A549 (cell line): ENCODE data around the gene ZNF506. TPM values are rescaled to one million over a fixed set of nuclear protein-coding genes. Genes with fewer than 3 reads are reported as not detected.

Experiments used
- ATAC-seq, 2 experiments: fragments of 200-7000 bp in 1 of 2; fragments of >200 bp in 1 of 2; cut with Nextera tagmentation in 1 of 2; cut with Tn5 transposase in 1 of 2; 3 replicates each; pipeline versions ENCODE4 v1.8.0 to v1.9.1; 2018 to 2020; ENCODE audit warnings: mild to moderate bottlenecking in 1 of 2, moderate library complexity in 1 of 2
- CTCF ChIA-PET: fragments of 300-600 bp; sonication (Branson Sonifier 250); formaldehyde crosslinking; extraction: SDS; loops from one replicate; lab custom pipeline; 2021; ENCODE audit warnings: antibody characterized with exemption, inconsistent platforms; lab: Yijun Ruan, JAX
- POLR2A ChIA-PET: fragments of 350-600 bp; formaldehyde crosslinking; extraction: SDS; loops from one replicate; lab custom pipeline; 2021; ENCODE audit warnings: antibody characterized with exemption, inconsistent platforms; lab: Yijun Ruan, JAX
- DNase-seq, 2 experiments: peaks; one replicate each; pipeline versions ENCODE4 v3.0.0 to v3.0.0-alpha.2; 2011 to 2016; ENCODE audit warnings: low read depth in 1 of 2, low spot score in 1 of 2
- FAIRE-seq: peaks from 2 replicates; lab custom pipeline; 2011; peaks lifted over from hg19 to GRCh38; lab: Jason Lieb, UNC
- H3K27ac ChIP-seq, 2 experiments: fragments of >200 bp; sonication (Bioruptor Twin); formaldehyde crosslinking; 3 replicates each; pipeline ENCODE4 v1.5.1; 2016 to 2017
- H3K4me1 ChIP-seq: fragments of >200 bp; sonication (Bioruptor Twin); formaldehyde crosslinking; 3 replicates; pipeline ENCODE4 v1.6.1; 2016
- H3K4me2 ChIP-seq: fragments of >200 bp; sonication (Bioruptor Twin); formaldehyde crosslinking; 3 replicates; pipeline ENCODE4 v1.6.1; 2016
- H3K4me3 ChIP-seq: fragments of >200 bp; sonication (Bioruptor Twin); formaldehyde crosslinking; 3 replicates; pipeline ENCODE4 v1.5.1; 2016
- H3K9me3 ChIP-seq: fragments of >200 bp; sonication (Bioruptor Twin); formaldehyde crosslinking; 3 replicates; pipeline ENCODE4 v1.6.1; 2016
- ATOH8 ChIP-seq: fragments of 250-450 bp; sonication (Bioruptor Pico); IDR thresholded peaks from 2 replicates; pipeline ENCODE4 v1.5.0; 2020; ENCODE audit warnings: low read depth, mild to moderate bottlenecking, moderate library complexity
- CHD2 ChIP-seq: fragments of 150-350 bp; IDR thresholded peaks from 2 replicates; pipeline ENCODE4 v1.6.1; 2014; ENCODE audit warnings: low read length; ENCODE audit not compliant: partially characterized antibody
- CHD4 ChIP-seq: fragments of 200-600 bp; sonication (generic); IDR thresholded peaks from 2 replicates; pipeline ENCODE4 v1.6.1; 2016; ENCODE audit warnings: antibody characterized with exemption, mild to moderate bottlenecking, borderline replicate concordance
- E2F6 ChIP-seq: IDR thresholded peaks from 2 replicates; pipeline ENCODE4 v1.6.1; 2012; ENCODE audit warnings: low read depth, borderline replicate concordance
- ELK1 ChIP-seq: fragments of 150-350 bp; IDR thresholded peaks from 2 replicates; pipeline ENCODE4 v1.6.1; 2014; ENCODE audit warnings: low read depth, mild to moderate bottlenecking, low read length
- FOSL2 ChIP-seq, 2 experiments: fragments of 450-650 bp in 1 of 2; fragments of >200 bp in 1 of 2; sonication (Bioruptor Twin) in 1 of 2; formaldehyde crosslinking; IDR thresholded peaks; 2 replicates each; pipeline versions ENCODE4 v1.5.0 to v1.6.1; 2016 to 2020; ENCODE audit warnings: mild to moderate bottlenecking in 1 of 2, moderate library complexity in 1 of 2
- JUN ChIP-seq, 2 experiments: fragments of >200 bp; sonication (Bioruptor Twin); formaldehyde crosslinking; IDR thresholded peaks; 2 replicates in 1 of 2; 3 replicates in 1 of 2; pipeline ENCODE4 v1.6.1; 2016 to 2017
- MAX ChIP-seq: IDR thresholded peaks from 2 replicates; pipeline ENCODE4 v1.6.1; 2012
- PBX3 ChIP-seq: IDR thresholded peaks from 2 replicates; pipeline ENCODE4 v1.6.1; 2012
- PHF8 ChIP-seq: fragments of 200-600 bp; sonication (generic); IDR thresholded peaks from 2 replicates; pipeline ENCODE4 v1.6.1; 2016; ENCODE audit warnings: low read depth, mild to moderate bottlenecking, antibody characterized with exemption, moderate library complexity, borderline replicate concordance
- POLR2A ChIP-seq: IDR thresholded peaks from 2 replicates; pipeline ENCODE4 v1.6.1; 2012; ENCODE audit warnings: mild to moderate bottlenecking, low read length
- POLR2AphosphoS2 ChIP-seq: conservative IDR thresholded peaks from 2 replicates; pipeline ENCODE4 v1.6.1; 2012; ENCODE audit warnings: low read length, improper control_type of control experiment, inconsistent platforms
- RCOR1 ChIP-seq: fragments of 150-350 bp; IDR thresholded peaks from 2 replicates; pipeline ENCODE4 v1.6.1; 2014; ENCODE audit warnings: antibody characterized with exemption, low read length, low read depth
- SMC3 ChIP-seq: fragments of >200 bp; sonication (Bioruptor Twin); formaldehyde crosslinking; IDR thresholded peaks from 3 replicates; pipeline ENCODE4 v1.6.1; 2018; ENCODE audit warnings: inconsistent platforms
- TFCP2L1 ChIP-seq: fragments of 250-450 bp; sonication (Bioruptor Pico); IDR thresholded peaks from 2 replicates; pipeline ENCODE4 v1.5.0; 2021; ENCODE audit warnings: mild to moderate bottlenecking
- WGBS: methylation state at CpG from one replicate; pipeline ENCODE4 v1.1.6; 2017; ENCODE audit errors: missing lambda C conversion rate; 5-methylcytosine and 5-hydroxymethylcytosine counted together
- polyA plus RNA-seq, 4 experiments: library from polyadenylated mRNA; depleted of rRNA in 3 of 4; stranded (reverse); fragments of >200 nt; fragmentation: RNase III in 1 of 4; extraction: RNeasy Plus Mini Kit Qiagen cat#74134 plus additional on column Dnase treatment in 1 of 4; gene quantifications; 2 replicates in 3 of 4; 3 replicates in 1 of 4; pipeline ENCODE4 v1.2.3, GENCODE V29; 2011 to 2017

ZNF506 gene
- polyA plus RNA-seq, 2 of the 4 experiments (the other 2 are of a cell fraction), result 0.10 to 0.53 TPM

GRCh38 chr19:19777692-19778091 is 43.9 kb downstream of the ZNF506 start (continued):
- TF ChIP-seq ATOH8 (CRISPR knock-in tag) (no peak), FOSL2 (IDR thresholded peaks at IDR 0.05) (no peak), FOSL2 (CRISPR knock-in tag; IDR thresholded peaks at IDR 0.05) (no peak), POLR2AphosphoS2 (no peak), PBX3 (no peak)

- peak overlapping the region; percentile 81 to 88 for H3K27ac ChIP-seq
- CTCF ChIA-PET, result interaction anchor here (0.6 kb wide), 1 partner anchor 62 kb away, joined by 3 read pairs; no protein-coding TSS in a partner anchor
- peak overlapping the region; percentile 74 for H3K4me3 ChIP-seq
These were observed 45.1 kb downstream of the ZNF506 start for GRCh38 chr19:19776206-19777008.

GRCh38 chr19:19775891-19776205 is 45.7 kb downstream of the ZNF506 start:
- POLR2A ChIA-PET, result interaction anchor here (0.7 to 2.2 kb wide), 4 partner anchors 43 to 1245 kb away, joined by 3 to 19 read pairs (median 8); partner anchors contain the start of genes ATP13A1, ZNF14 and ZNF430
- peak overlapping the region; percentile 77 to 88 for H3K27ac ChIP-seq
- peaks cover 25% of the 10 kb centered on the region for H3K9me3 ChIP-seq
- peak overlapping the region; percentile 74 for H3K4me3 ChIP-seq
- CTCF ChIA-PET, result interaction anchor here (0.6 to 1.1 kb wide), 2 partner anchors 9 to 61 kb away, joined by 3 to 5 read pairs; no protein-coding TSS in a partner anchor
- H3K4me1 ChIP-seq, result 0 out of 3 replicates have a peak, but pooled peaks cover 3% of the 10 kb centered on the region
- peak; percentile 44 to 60 for ATAC-seq
- 5% methylated on average over 11 of the region's 11 CpGs for WGBS
- DNase-seq, result no peak
- no peak for TF ChIP-seq CHD2
- TF ChIP-seq SMC3, result no peak
- no peak for TF ChIP-seq ELK1
- TF ChIP-seq TFCP2L1, result no peak
- no peak for TF ChIP-seq POLR2A
- no peak for TF ChIP-seq POLR2AphosphoS2
- TF ChIP-seq RCOR1, result no peak
- H3K4me2 ChIP-seq, result peak overlapping the region; percentile 94
- no peak for FAIRE-seq

More at GRCh38 chr19:19776206-19777008, 45.1 kb downstream of the ZNF506 start:
- TF ChIP-seq POLR2A (peak; percentile 59), PHF8 (peak; percentile 33; the same call in 1 of the 2 replicates), CHD4 (no peak), JUN (IDR thresholded peaks at IDR 0.05) (peak; percentile 29 to 62; a peak in 2 of 5 replicates), MAX (peak; percentile 38; the same call in 1 of the 2 replicates), E2F6 (peak; percentile 30; the same call in 1 of the 2 replicates)
- TF ChIP-seq, all 56 proteins: peak for 5
- WGBS, result 0% methylated on average over 21 of the region's 36 CpGs
- DNase-seq, result peak; percentile 75 to 96
- POLR2A ChIA-PET, result interaction anchor here (0.7 to 2.2 kb wide), 4 partner anchors 43 to 1244 kb away, joined by 3 to 19 read pairs (median 8); partner anchors contain the start of genes ATP13A1, ZNF14 and ZNF430
- no peak for FAIRE-seq
- Histone ChIP-seq H3K4me1 (0 out of 3 replicates have a peak, but pooled peaks cover 3% of the 10 kb centered on the region), H3K9me3 (peaks cover 28% of the 10 kb centered on the region), H3K4me2 (peak overlapping the region; percentile 94)
- peak; percentile 100 for ATAC-seq
